HK-2 (cell line): ENCODE results near the gene CMC2.

Experiments used
- DNase-seq: peaks from one replicate; pipeline ENCODE4 v3.0.0-alpha.2; 2018; ENCODE audit not compliant: unreplicated experiment

Gene CMC2

DNA sequence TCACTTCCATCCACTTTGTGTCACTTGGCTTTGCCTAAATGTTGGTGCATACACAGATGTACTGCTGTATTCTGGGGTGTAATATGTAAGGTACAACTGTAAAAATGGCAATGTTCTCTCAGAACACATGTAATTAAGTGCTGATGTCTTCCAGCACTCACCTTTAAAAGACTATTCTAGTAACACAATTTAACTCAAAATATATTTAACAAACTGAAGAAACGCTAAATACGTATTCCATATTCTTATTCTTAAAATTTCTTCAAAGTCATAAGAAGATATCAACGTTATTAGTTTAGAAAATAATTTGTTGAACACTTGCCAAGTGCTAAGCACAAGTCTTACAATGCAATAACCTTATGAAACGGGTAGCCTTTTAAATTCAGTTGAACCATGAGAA is 3.6 kb downstream of the CMC2 start:
- no peak for DNase-seq

GRCh38 chr16:81001330-81001729 is 5.4 kb downstream of the CMC2 start:
- no peak for DNase-seq

DNA sequence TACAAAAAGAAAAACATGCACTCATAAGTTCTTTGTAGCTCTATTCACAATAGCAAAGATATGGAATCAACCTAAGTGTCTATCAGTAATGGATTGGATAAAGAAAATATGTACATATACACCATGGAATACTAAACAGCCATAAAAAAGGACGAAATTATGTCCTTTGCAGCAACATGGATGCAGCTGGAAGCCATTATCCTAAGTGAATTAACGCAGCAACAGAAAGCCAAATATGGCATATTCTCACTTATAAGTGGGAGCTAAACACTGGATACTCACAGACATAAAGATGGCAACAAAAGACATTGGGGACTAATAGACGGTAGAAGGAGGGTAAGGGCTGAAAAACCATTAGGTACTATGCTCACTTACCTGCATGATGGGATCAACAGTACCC is 5.8 kb downstream of the CMC2 start:
- DNase-seq, result no peak

DNA sequence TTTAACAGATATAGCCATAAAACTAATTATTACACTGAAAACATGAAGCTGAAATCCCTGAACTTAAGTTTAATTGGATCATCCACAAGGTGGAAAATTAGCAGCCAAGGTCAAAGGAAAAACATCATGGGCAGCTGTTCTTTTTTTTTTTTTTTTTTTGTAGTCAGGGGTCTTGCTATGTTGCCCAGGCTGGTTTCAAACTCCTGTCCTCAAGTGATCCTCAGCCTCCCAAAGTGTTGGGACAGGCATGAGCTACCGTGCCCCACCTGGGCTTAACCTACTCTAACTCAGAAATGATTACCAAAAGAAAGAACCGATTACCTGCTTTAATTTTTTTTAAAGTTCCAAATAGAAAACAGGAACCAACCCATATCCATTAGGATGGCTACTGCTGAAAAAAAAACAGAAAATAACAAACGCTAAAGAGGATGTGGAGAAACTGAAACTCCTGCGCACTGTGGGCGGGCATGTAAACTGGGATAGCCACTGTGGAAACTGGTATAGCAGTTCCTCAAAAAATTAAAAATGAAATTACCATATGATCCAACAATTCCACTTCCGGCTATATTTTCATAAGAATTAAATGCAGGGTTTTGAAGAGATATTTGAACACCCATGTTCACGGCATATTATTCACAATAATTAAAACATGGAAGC is 8.6 kb downstream of the CMC2 start:
- no peak for DNase-seq

GRCh38 chr16:80997139-80997798 is 9.4 kb downstream of the CMC2 start:
- DNase-seq, result no peak

GRCh38 chr16:80996688-80997138 is 10.0 kb downstream of the CMC2 start:
- no peak for DNase-seq

GRCh38 chr16:80994451-80994850 is 12.2 kb downstream of the CMC2 start:
- no peak for DNase-seq

- no peak for DNase-seq
Observed at GRCh38 chr16:80993834-80994233, 12.9 kb downstream of the CMC2 start.

DNA sequence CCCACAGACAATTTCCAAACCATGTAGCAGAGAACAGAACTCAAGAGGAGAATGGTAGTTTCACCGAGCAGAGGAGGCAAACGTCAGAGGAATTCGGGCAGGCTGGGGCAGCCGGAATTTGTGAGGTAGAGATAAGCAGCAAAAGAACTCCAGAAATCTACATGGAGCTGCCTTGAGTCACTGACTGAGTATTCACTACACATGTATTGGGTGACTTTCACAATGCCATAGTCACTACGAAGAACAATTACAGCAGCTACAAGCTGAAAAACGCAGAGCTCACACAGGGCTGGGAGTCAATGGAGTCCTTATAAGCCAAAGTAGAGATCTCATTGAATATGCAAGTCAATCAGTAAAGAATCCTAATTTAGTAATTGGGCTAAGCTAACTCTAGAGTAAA is 13.4 kb downstream of the CMC2 start:
- no peak for DNase-seq

DNA sequence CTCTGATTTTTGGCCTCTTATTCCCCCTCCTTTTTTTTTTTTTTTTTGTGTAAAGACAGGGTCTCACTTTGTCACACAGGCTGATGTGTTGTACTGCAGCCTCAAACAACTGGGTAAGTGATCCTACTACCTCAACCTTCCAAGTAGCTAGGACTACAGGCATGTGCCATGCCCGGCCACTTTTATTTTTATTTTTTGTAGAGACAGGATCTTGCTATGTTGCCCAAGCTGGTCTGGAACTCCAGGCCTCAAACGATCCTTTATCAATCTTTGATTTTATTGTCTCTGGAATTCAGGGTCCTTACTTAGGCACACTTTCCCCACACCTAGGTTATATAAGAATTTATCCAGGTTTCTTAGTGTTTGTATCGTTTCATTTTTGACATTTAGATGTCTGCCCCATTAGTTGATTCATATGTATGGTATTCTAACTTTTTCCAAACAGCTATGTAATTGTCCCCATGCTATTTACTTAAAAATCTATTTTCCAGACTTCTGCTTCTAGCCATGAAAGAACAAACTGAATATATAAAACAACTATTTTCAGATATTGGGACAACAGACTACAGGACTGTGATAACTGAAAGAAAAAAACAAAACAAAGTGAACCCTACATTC is 13.9 kb downstream of the CMC2 start:
- DNase-seq, result no peak

- no peak for DNase-seq
Observed at GRCh38 chr16:80991792-80992430, 14.8 kb downstream of the CMC2 start.

GRCh38 chr16:80990978-80991377 is 15.7 kb downstream of the CMC2 start:
- DNase-seq, result no peak

DNA sequence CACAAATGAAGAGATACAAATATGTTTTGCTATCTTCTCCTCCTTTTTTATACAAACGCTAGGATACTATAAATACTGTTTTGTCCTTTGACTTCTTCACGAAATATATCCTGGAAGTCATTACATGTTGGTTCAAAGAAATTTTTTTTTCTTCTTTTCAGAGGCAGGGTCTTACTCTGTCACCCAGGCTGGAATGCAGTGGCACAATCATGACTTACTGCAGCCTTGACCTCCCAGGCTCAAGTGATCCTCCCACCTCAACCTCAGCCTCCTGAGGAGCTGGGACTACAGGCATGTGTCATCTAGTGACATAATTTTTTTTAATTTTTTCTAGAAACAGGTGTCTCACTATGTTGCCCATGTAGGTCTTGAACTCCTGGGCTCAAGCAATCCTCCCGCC is 16.1 kb downstream of the CMC2 start:
- DNase-seq, result no peak

- DNase-seq, result no peak
Observed at GRCh38 chr16:80989801-80990200, 16.9 kb downstream of the CMC2 start.

GRCh38 chr16:80988756-80989155 is 17.9 kb downstream of the CMC2 start:
- no peak for DNase-seq

DNA sequence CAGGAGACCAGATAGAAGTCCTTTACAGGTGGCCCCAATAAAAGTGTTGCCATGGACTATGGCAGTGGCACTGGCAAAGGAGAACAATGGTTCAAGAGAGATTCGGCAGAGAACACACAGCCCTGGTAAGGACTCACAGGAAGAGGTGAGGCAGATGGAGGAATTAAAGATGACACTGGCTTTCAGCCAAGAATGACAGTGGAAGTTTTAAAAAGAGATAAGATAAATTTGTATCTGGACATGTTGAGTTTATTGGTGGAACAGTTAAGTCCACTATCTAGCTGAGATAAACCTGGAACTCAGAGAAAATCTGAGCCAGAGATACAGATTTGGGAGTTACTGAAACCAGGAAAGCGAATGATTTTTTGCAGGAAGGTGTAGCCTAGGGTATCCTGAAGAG is 20.1 kb downstream of the CMC2 start:
- DNase-seq, result no peak

DNA sequence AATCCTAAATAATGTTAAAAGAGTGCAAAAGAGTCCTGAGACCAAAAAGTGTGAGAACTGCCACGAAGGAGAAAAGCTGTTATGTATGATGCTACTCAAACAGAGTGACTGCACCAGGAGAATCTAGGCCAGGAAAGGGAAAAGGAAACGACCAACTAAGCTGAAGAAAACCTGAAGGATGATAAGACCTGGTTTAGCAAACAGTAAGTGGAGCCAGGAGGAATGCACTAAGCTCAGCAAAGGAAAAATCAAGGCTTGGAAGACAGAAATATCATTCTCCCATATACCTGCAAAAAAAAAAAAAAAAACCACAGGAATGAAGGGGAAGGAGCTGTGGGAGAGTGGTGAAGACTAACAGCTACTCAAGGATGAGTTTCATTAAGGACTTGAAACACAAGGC is 21.1 kb downstream of the CMC2 start:
- DNase-seq, result no peak

DNA sequence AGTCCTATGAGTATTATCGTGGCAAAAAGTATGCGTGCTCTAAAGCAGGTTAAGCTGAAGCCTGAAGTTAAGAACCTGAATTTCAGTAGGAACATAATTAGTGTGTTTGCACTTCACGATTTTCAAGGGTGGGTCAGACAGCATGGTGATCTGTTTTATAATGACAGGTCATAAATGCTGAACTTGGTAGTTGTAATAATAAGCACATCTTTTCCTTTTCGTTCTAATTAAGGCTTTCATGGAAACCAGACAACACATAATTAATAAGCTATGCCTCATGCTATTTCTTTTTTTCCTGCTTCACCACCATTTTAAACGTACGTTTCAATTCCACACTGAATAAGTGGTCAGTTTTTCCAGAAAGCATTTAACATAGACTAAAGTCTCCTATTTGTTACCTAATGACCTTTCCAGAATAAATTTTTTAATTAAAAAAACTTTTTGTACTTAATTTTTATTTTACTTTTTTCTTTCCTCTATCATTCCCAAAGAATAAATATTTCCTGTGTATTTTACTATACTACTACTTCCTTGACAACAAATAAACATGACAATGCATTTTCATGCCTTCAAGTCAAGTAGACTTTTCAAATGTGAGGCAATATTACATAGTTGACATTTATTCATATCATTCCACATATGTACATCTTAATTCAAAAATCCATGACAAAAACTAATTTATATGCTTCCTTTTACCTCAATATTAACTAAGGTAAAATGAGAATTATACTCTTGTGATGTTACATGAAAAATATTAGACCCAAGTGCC is 22.4 kb downstream of the CMC2 start:
- no peak for DNase-seq

GRCh38 chr16:80982646-80983045 is 24.0 kb downstream of the CMC2 start:
- no peak for DNase-seq

DNA sequence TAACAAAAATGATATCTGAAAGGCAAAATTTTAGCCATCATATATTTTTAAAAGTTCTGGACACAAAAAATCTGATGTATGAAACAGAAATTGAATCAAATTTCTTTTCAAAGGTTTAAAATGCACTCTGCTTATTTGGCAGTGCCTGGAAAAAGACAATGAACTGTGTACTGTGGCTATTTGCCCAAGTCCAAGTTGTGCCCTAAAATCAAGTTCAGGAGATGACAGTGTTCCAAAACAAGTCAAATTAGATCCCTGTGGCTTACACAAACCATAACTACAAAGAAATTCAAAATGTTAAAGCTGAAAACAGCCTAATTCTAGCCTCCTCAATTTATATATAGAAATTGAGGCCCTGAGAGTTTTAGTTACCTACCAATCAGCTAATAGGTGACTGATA is 25.6 kb downstream of the CMC2 start:
- no peak for DNase-seq

GRCh38 chr16:80976946-80977345 is 29.7 kb downstream of the CMC2 start:
- DNase-seq, result no peak
